HepG2 (cell line): Measurements from ENCODE around the gene MAGI1. TPM values are rescaled to one million over a fixed set of nuclear protein-coding genes. Genes with fewer than 3 reads are reported as not detected.

Experiments used
- ELF4 ChIP-seq: sonication (generic); formaldehyde crosslinking; IDR thresholded peaks from 2 replicates; pipeline ENCODE4 v1.5.0; 2020; ENCODE audit warnings: missing genetic modification reagents, mild to moderate bottlenecking, moderate library complexity, borderline replicate concordance
- REPIN1 ChIP-seq: sonication (generic); formaldehyde crosslinking; IDR thresholded peaks from 2 replicates; pipeline ENCODE4 v1.8.0; 2022; ENCODE audit warnings: missing genetic modification reagents, low read depth, mild to moderate bottlenecking, borderline replicate concordance
- SOX6 ChIP-seq, 2 experiments: fragments of 450-650 bp in 1 of 2; sonication (generic) in 1 of 2; formaldehyde crosslinking in 1 of 2; IDR thresholded peaks; 2 replicates each; pipeline versions ENCODE4 v1.4.0 to v1.6.1; 2017 to 2020; ENCODE audit warnings: antibody characterized with exemption in 1 of 2, mild to moderate bottlenecking in 1 of 2, missing genetic modification reagents in 1 of 2
- ZBTB49 ChIP-seq: sonication (generic); formaldehyde crosslinking; IDR thresholded peaks from 2 replicates; pipeline ENCODE4 v1.4.0; 2020; ENCODE audit warnings: missing genetic modification reagents, borderline replicate concordance
- ZFP37 ChIP-seq: sonication (generic); formaldehyde crosslinking; IDR thresholded peaks from 2 replicates; pipeline ENCODE4 v1.4.0; 2020; ENCODE audit warnings: missing genetic modification reagents, borderline replicate concordance
- ZSCAN31 ChIP-seq: sonication (generic); formaldehyde crosslinking; IDR thresholded peaks from 2 replicates; pipeline ENCODE4 v1.5.0; 2020; ENCODE audit warnings: low read depth, mild to moderate bottlenecking, missing genetic modification reagents
- polyA plus RNA-seq, 8 experiments: library from polyadenylated mRNA; depleted of rRNA in 3 of 8; stranded (reverse) in 7 of 8; unstranded in 1 of 8; fragments of >200 nt; fragmentation: Illumina TruSeq in 4 of 8; extraction: Trizol in 4 of 8; gene quantifications; 2 replicates each; pipeline versions ENCODE4 v1.2.1 to v1.2.3, GENCODE V29; 2011 to 2016; ENCODE audit warnings: low read depth in 4 of 8, missing spikeins in 1 of 8, mixed read lengths in 1 of 8; ENCODE audit not compliant: insufficient read depth in 1 of 8
- total RNA-seq, 5 experiments: library from RNA; depleted of rRNA; stranded (reverse); fragments of >200 nt; fragmentation: Illumina TruSeq; extraction: Trizol; gene quantifications; 2 replicates each; pipeline ENCODE4 v1.2.3, GENCODE V29; 2016; ENCODE audit warnings: low read depth in 1 of 5
- TF ChIP-seq, protein P1 (sequence below): sonication (generic); formaldehyde crosslinking; IDR thresholded peaks from 2 replicates; pipeline ENCODE4 v1.4.0; 2020; ENCODE audit warnings: missing genetic modification reagents, borderline replicate concordance

MAGI1 gene
- total and polyA plus RNA-seq, 2 of the 13 experiments (the other 11 are each of a cell fraction or from before 2014, with no cell fraction given): 22.2 to 26.0 TPM

DNA sequence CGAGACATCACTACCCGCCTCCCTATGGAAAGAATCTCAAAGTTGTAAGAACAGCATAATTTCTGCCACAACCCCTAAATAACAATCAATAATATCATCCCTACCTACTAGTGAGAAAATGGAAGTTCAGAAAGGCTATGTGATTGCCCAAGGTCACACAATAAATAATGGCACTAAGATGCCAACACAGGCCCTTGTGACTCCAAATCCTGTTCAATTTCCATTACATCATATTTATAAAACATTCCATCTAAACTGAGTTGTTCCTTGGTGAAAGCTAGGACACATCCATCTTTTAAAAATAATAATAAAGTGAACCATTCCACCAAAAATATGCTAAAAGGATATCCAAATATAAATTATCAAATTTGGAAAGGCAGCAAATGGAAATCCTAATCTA lies 144.6 kb downstream of the MAGI1 start (continued):
- TF ChIP-seq SOX6 (IDR thresholded peaks at IDR 0.05) (no peak), SOX6 (CRISPR knock-in tag; IDR thresholded peaks at IDR 0.05) (no peak), REPIN1 (CRISPR knock-in tag) (no peak), ZBTB49 (no peak), ZSCAN31 (CRISPR knock-in tag) (no peak), ELF4 (no peak), ZFP37 (no peak)
- TF ChIP-seq, protein P1, sequence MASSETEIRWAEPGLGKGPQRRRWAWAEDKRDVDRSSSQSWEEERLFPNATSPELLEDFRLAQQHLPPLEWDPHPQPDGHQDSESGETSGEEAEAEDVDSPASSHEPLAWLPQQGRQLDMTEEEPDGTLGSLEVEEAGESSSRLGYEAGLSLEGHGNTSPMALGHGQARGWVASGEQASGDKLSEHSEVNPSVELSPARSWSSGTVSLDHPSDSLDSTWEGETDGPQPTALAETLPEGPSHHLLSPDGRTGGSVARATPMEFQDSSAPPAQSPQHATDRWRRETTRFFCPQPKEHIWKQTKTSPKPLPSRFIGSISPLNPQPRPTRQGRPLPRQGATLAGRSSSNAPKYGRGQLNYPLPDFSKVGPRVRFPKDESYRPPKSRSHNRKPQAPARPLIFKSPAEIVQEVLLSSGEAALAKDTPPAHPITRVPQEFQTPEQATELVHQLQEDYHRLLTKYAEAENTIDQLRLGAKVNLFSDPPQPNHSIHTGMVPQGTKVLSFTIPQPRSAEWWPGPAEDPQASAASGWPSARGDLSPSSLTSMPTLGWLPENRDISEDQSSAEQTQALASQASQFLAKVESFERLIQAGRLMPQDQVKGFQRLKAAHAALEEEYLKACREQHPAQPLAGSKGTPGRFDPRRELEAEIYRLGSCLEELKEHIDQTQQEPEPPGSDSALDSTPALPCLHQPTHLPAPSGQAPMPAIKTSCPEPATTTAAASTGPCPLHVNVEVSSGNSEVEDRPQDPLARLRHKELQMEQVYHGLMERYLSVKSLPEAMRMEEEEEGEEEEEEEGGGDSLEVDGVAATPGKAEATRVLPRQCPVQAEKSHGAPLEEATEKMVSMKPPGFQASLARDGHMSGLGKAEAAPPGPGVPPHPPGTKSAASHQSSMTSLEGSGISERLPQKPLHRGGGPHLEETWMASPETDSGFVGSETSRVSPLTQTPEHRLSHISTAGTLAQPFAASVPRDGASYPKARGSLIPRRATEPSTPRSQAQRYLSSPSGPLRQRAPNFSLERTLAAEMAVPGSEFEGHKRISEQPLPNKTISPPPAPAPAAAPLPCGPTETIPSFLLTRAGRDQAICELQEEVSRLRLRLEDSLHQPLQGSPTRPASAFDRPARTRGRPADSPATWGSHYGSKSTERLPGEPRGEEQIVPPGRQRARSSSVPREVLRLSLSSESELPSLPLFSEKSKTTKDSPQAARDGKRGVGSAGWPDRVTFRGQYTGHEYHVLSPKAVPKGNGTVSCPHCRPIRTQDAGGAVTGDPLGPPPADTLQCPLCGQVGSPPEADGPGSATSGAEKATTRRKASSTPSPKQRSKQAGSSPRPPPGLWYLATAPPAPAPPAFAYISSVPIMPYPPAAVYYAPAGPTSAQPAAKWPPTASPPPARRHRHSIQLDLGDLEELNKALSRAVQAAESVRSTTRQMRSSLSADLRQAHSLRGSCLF (CRISPR knock-in tag): no peak
- TF ChIP-seq, all 625 proteins: peak for 0
